NT2/D1 (cell line): ENCODE measurements around the gene DDX52.
A peak's percentile ranks its signal among the peaks of the same experiment; 100 is the strongest.
"Not testable (repeated sequence)": the region's sequence is repeated elsewhere in the genome, so short reads cannot be mapped to it uniquely, and the experiment has no call there.

Experiments used
- DNase-seq: peaks from one replicate; pipeline ENCODE4 v3.0.0-alpha.2; 2011; ENCODE audit warnings: low read depth, low spot score
- H3K27me3 ChIP-seq: 2 replicates; pipeline ENCODE4 v1.6.0; 2011; ENCODE audit warnings: mild to moderate bottlenecking; ENCODE audit not compliant: insufficient read length, insufficient read depth
- H3K36me3 ChIP-seq: 2 replicates; pipeline ENCODE4 v1.6.1; 2011; ENCODE audit warnings: mild to moderate bottlenecking, low read length, mixed read lengths; ENCODE audit not compliant: insufficient read depth, insufficient read length
- H3K4me1 ChIP-seq: 2 replicates; pipeline ENCODE4 v1.5.1; 2011; ENCODE audit not compliant: insufficient read depth, insufficient read length
- H3K4me3 ChIP-seq: 2 replicates; pipeline ENCODE4 v1.5.1; 2011; ENCODE audit warnings: low read depth; ENCODE audit not compliant: insufficient read length
- H3K9ac ChIP-seq: 2 replicates; pipeline ENCODE4 v1.6.0; 2011; ENCODE audit warnings: low read depth; ENCODE audit not compliant: insufficient read length
- H3K9me3 ChIP-seq: 2 replicates; pipeline ENCODE4 v1.5.1; 2011; ENCODE audit warnings: mild to moderate bottlenecking, low read length; ENCODE audit not compliant: insufficient read depth
- SUZ12 ChIP-seq: IDR thresholded peaks from 2 replicates; pipeline ENCODE4 v1.6.1; 2011; ENCODE audit not compliant: insufficient read length, insufficient read depth; ENCODE audit errors: extremely low read depth
- YY1 ChIP-seq: IDR thresholded peaks from 2 replicates; pipeline ENCODE4 v1.6.1; 2011; ENCODE audit not compliant: insufficient read length, insufficient read depth
- ZNF274 ChIP-seq: IDR thresholded peaks from 2 replicates; pipeline ENCODE4 v1.6.1; 2011; ENCODE audit warnings: mild to moderate bottlenecking, low read depth, low read length

The DDX52 gene

GRCh38 chr17:37614823-37615222 is 28.4 kb downstream of the DDX52 start:
- Histone ChIP-seq H3K36me3 (peaks cover 78% of the 10 kb centered on the region), H3K4me3 (no peak overlapping the region), H3K9ac (no peak overlapping the region), H3K9me3 (no peaks in the 10 kb centered on the region), H3K4me1 (no peaks in the 10 kb centered on the region), H3K27me3 (no peaks in the 10 kb centered on the region)
- no peak for DNase-seq
- no peak for TF ChIP-seq YY1
- TF ChIP-seq ZNF274: no peak
- TF ChIP-seq SUZ12: no peak

GRCh38 chr17:37614391-37614790 is 28.9 kb downstream of the DDX52 start:
- H3K9me3 ChIP-seq: no peaks in the 10 kb centered on the region
- no peak overlapping the region for H3K9ac ChIP-seq
- no peaks in the 10 kb centered on the region for H3K4me1 ChIP-seq
- no peak for DNase-seq
- H3K27me3 ChIP-seq: no peaks in the 10 kb centered on the region
- H3K4me3 ChIP-seq: no peak overlapping the region
- TF ChIP-seq YY1 (no peak), SUZ12 (no peak), ZNF274 (no peak)
- peaks cover 74% of the 10 kb centered on the region for H3K36me3 ChIP-seq

- H3K9me3 ChIP-seq: no peaks in the 10 kb centered on the region
- no peak for TF ChIP-seq YY1
- TF ChIP-seq ZNF274: no peak
- no peak for TF ChIP-seq SUZ12
- no peaks in the 10 kb centered on the region for H3K4me1 ChIP-seq
- H3K4me3 ChIP-seq: no peak overlapping the region
- H3K27me3 ChIP-seq: no peaks in the 10 kb centered on the region
- no peak for DNase-seq
- H3K9ac ChIP-seq: no peak overlapping the region
- H3K36me3 ChIP-seq: peaks cover 45% of the 10 kb centered on the region
These were observed 32.3 kb downstream of the DDX52 start for GRCh38 chr17:37610971-37611370.

GRCh38 chr17:37610041-37610420 is 33.2 kb downstream of the DDX52 start:
- peak overlapping the region; percentile 32 for H3K4me3 ChIP-seq
- H3K27me3 ChIP-seq, H3K4me1 ChIP-seq, H3K9me3 ChIP-seq, DNase-seq: not testable (repeated sequence)
- H3K9ac ChIP-seq: peak overlapping the region; percentile 74
- H3K36me3 ChIP-seq: peaks cover 43% of the 10 kb centered on the region

GRCh38 chr17:37609170-37610040 is 33.8 kb downstream of the DDX52 start, which contains the start of gene SYNRG:
SYNRG (minus strand) TSS chr17:37609418; CDS start chr17:37609355, 63 bp downstream.
- Histone ChIP-seq H3K9ac (peak within 1 kb of the TSS; percentile 92), H3K4me1 (no peaks in the 10 kb centered on the region), H3K27me3 (no peaks in the 10 kb centered on the region), H3K9me3 (no peaks in the 10 kb centered on the region), H3K4me3 (peak within 1 kb of the TSS; percentile 82), H3K36me3 (peaks cover 43% of the 10 kb centered on the region)
- DNase-seq: peak; percentile 85
- TF ChIP-seq ZNF274: no peak
- peak; percentile 79 for TF ChIP-seq YY1

- H3K9ac ChIP-seq: peak overlapping the region; percentile 92
- TF ChIP-seq ZNF274: no peak
- no peak for TF ChIP-seq SUZ12
- no peak for TF ChIP-seq YY1
- peak overlapping the region; percentile 82 for H3K4me3 ChIP-seq
- H3K9me3 ChIP-seq: peaks cover 4% of the 10 kb centered on the region; the same call in 1 of the 2 replicates
- H3K27me3 ChIP-seq: no peaks in the 10 kb centered on the region
- peak; percentile 9 for DNase-seq
- H3K36me3 ChIP-seq: peaks cover 37% of the 10 kb centered on the region
- no peaks in the 10 kb centered on the region for H3K4me1 ChIP-seq
These were observed 34.7 kb downstream of the DDX52 start for GRCh38 chr17:37608351-37609169.

GRCh38 chr17:37607637-37608331 is 35.5 kb downstream of the DDX52 start:
- Histone ChIP-seq H3K27me3 (no peaks in the 10 kb centered on the region), H3K9me3 (peaks cover 7% of the 10 kb centered on the region; the same call in 1 of the 2 replicates), H3K9ac (peak overlapping the region; percentile 27), H3K4me3 (peak overlapping the region; percentile 82), H3K4me1 (no peaks in the 10 kb centered on the region), H3K36me3 (peaks cover 31% of the 10 kb centered on the region)
- TF ChIP-seq ZNF274: no peak
- TF ChIP-seq SUZ12: no peak
- no peak for TF ChIP-seq YY1
- DNase-seq: no peak
